Neural cell (in vitro differentiated cells): ENCODE measurements around the gene DIAPH1. TPM values are rescaled to one million over a fixed set of nuclear protein-coding genes. Genes with fewer than 3 reads are reported as not detected.

ENCODE experiments used
- H2AFZ ChIP-seq: fragments of 200-600, 300-800 bp; sonication (generic), shearing (Covaris generic); 2 replicates; pipeline ENCODE4 v1.6.0; 2014; ENCODE audit warnings: low read depth, mild to moderate bottlenecking, antibody characterized with exemption, low read length, moderate library complexity
- H3F3A ChIP-seq: fragments of 200-600 bp; shearing (Covaris generic); 2 replicates; pipeline ENCODE4 v1.6.1; 2016; ENCODE audit warnings: mild to moderate bottlenecking, moderate library complexity, mixed read lengths, antibody characterized with exemption, low read length; ENCODE audit not compliant: insufficient read depth, poor library complexity, severe bottlenecking
- H3K27ac ChIP-seq: fragments of 200-600, 300-800 bp; sonication (generic), shearing (Covaris generic); 2 replicates; pipeline ENCODE4 v1.5.1; 2014; ENCODE audit warnings: mild to moderate bottlenecking, low read length, moderate library complexity
- H3K27me3 ChIP-seq: fragments of 300-800, 200-600 bp; sonication (generic), shearing (Covaris generic); 2 replicates; pipeline ENCODE4 v1.6.0; 2014; ENCODE audit warnings: mild to moderate bottlenecking, low read depth, low read length, moderate library complexity; ENCODE audit not compliant: insufficient read depth
- H3K36me3 ChIP-seq: fragments of 300-800, 200-600 bp; sonication (generic), shearing (Covaris generic); 2 replicates; pipeline ENCODE4 v1.5.1; 2014; ENCODE audit warnings: mild to moderate bottlenecking, antibody characterized with exemption, low read length, moderate library complexity; ENCODE audit not compliant: insufficient read depth
- H3K4me2 ChIP-seq: fragments of 300-800, 200-600 bp; sonication (generic), shearing (Covaris generic); 2 replicates; pipeline ENCODE4 v1.6.0; 2014; ENCODE audit warnings: mild to moderate bottlenecking, low read length
- H3K4me3 ChIP-seq: fragments of 300-800, 200-600 bp; sonication (generic), shearing (Covaris generic); 2 replicates; pipeline ENCODE4 v1.5.1; 2014; ENCODE audit warnings: mild to moderate bottlenecking, low read length, moderate library complexity
- H3K79me2 ChIP-seq: fragments of 200-600 bp; shearing (Covaris generic); replicated peaks from 2 replicates; pipeline ENCODE4 v1.6.0; 2014; ENCODE audit warnings: mild to moderate bottlenecking, low read length, moderate library complexity; ENCODE audit not compliant: insufficient read depth
- H3K9ac ChIP-seq: fragments of 300-800, 200-600 bp; sonication (generic), shearing (Covaris generic); 2 replicates; pipeline ENCODE4 v1.6.1; 2016; ENCODE audit warnings: mild to moderate bottlenecking, low read length, mixed read lengths
- H3K9me2 ChIP-seq: fragments of 200-600 bp; shearing (Covaris generic); 2 replicates; pipeline ENCODE4 v1.6.1; 2016; ENCODE audit warnings: mild to moderate bottlenecking, low read length, mixed read lengths; ENCODE audit not compliant: insufficient read depth
- H3K9me3 ChIP-seq: fragments of 200-600, 300-800 bp; sonication (generic), shearing (Covaris generic); 2 replicates; pipeline ENCODE4 v1.6.1; 2016; ENCODE audit warnings: mild to moderate bottlenecking, mixed run types, low read length, moderate library complexity, mixed read lengths
- H4K20me1 ChIP-seq: fragments of 200-600 bp; shearing (Covaris generic); 2 replicates; pipeline ENCODE4 v1.6.1; 2016; ENCODE audit warnings: mild to moderate bottlenecking, mixed run types; ENCODE audit not compliant: insufficient read depth
- EZH2 ChIP-seq: fragments of 200-600, 300-800 bp; shearing (Covaris generic), sonication (generic); IDR thresholded peaks from 2 replicates; pipeline ENCODE4 v1.6.1; 2014; ENCODE audit warnings: antibody characterized with exemption, low read length, borderline replicate concordance, mild to moderate bottlenecking; ENCODE audit not compliant: insufficient read depth, poor library complexity, severe bottlenecking
- MXI1 ChIP-seq: fragments of 450-650 bp; conservative IDR thresholded peaks from 2 replicates; pipeline ENCODE4 v1.6.1; 2014; ENCODE audit warnings: antibody characterized with exemption, mild to moderate bottlenecking; ENCODE audit not compliant: poor library complexity, severe bottlenecking
- POLR2AphosphoS5 ChIP-seq: IDR thresholded peaks from 2 replicates; pipeline ENCODE4 v1.6.1; 2012
- RAD21 ChIP-seq: fragments of 450-650 bp; conservative IDR thresholded peaks from 2 replicates; pipeline ENCODE4 v1.6.1; 2014; ENCODE audit warnings: antibody characterized with exemption, mild to moderate bottlenecking, moderate library complexity
- SMC3 ChIP-seq: fragments of 450-650 bp; conservative IDR thresholded peaks from 2 replicates; pipeline ENCODE4 v1.6.1; 2014; ENCODE audit warnings: antibody characterized with exemption, mild to moderate bottlenecking, moderate library complexity; ENCODE audit not compliant: poor library complexity
- TAF1 ChIP-seq: IDR thresholded peaks from 2 replicates; pipeline ENCODE4 v1.6.1; 2012; ENCODE audit warnings: low read depth
- polyA plus RNA-seq: library from polyadenylated mRNA; depleted of rRNA; stranded (reverse); fragments of >200 nt; gene quantifications from 2 replicates; pipeline ENCODE4 v1.2.3, GENCODE V29; 2014
- TF ChIP-seq, protein P1 (sequence below): fragments of 450-650 bp; IDR thresholded peaks from 2 replicates; pipeline ENCODE4 v1.5.1; 2014; ENCODE audit warnings: antibody characterized with exemption, mild to moderate bottlenecking, moderate library complexity; ENCODE audit not compliant: poor library complexity, severe bottlenecking
- TF ChIP-seq, protein P2 (sequence below): IDR thresholded peaks from 2 replicates; pipeline ENCODE4 v1.6.1; 2012; ENCODE audit warnings: borderline replicate concordance

Gene DIAPH1
- polyA plus RNA-seq, 1 donor from 2014 or later, result 21.9 TPM

GRCh38 chr5:141603923-141604717 lies 14.7 kb downstream of the DIAPH1 start (continued):
- TF ChIP-seq MXI1, result no peak

DNA sequence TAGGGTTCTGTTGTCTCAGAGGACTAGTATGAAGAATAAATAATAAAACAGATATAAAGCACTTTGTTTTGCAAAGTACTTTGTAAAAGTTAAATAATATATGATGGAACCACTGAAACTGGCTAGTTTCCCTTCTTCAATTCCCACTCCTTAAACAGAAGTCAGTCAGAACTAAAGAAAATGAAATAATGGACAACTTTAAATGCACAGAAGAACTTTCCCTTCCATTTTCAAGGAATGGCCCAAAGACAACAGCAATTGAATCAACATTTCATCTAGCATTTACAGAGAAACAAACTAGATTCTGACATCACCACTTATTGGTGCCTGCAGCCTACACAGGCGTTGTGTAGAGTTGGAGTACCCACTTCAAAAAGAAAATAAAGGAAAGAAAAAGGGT lies 16.2 kb downstream of the DIAPH1 start:
- Histone ChIP-seq H3K79me2 (no peaks in the 10 kb centered on the region), H3F3A (no peaks in the 10 kb centered on the region)

DNA sequence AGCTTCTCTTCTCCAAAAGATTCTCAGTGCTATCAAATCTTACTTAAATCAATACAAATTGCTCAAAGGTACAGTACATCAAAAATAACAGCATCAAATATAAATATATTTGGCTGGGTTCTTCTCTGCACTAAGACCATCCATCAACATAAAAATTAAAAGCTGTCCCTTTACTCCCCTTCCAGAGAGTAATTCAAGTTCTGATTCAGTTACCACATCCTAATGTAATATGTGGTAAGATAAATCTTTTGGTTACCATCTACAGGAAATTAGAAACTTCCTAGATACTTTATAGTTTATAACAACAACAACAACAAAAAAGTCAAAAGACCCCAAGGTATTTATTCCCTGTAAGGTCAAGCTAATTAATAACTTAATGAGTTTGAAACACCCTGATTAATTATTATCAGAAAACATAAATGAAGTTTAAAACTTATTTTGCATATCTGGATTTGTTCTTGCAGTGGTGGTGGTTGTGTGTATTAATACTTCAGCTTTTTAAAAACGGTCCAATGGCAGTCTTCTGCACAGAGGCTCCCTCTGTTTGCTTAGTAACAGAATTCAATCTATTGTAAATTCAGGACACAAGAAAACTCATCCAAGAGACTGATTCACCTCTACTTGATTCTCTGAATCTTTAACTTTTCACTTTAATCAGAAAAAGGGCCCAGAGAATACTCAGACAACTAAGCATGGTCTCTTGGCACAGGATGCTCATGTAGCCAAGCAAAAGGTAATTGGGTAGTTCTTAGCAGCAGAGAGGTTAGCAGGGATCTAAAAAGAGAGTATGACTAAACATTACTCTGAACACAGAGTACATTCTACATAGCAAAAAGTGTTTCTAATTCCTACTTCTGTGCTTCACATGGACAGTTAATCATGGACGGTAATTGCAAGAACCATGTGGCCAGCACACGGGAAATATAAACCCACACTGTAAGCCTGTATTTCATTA lies 20.1 kb downstream of the DIAPH1 start:
- no peaks in the 10 kb centered on the region for H3F3A ChIP-seq
- H3K4me3 ChIP-seq, result no peak overlapping the region
- no peaks in the 10 kb centered on the region for H3K36me3 ChIP-seq
- H3K9me3 ChIP-seq, result no peaks in the 10 kb centered on the region
- H3K9ac ChIP-seq, result no peak overlapping the region
- TF ChIP-seq TAF1 (no peak), RAD21 (no peak), POLR2AphosphoS5 (no peak), SMC3 (no peak), MXI1 (no peak), EZH2 (no peak)
- TF ChIP-seq, protein P1, sequence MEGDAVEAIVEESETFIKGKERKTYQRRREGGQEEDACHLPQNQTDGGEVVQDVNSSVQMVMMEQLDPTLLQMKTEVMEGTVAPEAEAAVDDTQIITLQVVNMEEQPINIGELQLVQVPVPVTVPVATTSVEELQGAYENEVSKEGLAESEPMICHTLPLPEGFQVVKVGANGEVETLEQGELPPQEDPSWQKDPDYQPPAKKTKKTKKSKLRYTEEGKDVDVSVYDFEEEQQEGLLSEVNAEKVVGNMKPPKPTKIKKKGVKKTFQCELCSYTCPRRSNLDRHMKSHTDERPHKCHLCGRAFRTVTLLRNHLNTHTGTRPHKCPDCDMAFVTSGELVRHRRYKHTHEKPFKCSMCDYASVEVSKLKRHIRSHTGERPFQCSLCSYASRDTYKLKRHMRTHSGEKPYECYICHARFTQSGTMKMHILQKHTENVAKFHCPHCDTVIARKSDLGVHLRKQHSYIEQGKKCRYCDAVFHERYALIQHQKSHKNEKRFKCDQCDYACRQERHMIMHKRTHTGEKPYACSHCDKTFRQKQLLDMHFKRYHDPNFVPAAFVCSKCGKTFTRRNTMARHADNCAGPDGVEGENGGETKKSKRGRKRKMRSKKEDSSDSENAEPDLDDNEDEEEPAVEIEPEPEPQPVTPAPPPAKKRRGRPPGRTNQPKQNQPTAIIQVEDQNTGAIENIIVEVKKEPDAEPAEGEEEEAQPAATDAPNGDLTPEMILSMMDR, result no peak
- TF ChIP-seq, protein P2, sequence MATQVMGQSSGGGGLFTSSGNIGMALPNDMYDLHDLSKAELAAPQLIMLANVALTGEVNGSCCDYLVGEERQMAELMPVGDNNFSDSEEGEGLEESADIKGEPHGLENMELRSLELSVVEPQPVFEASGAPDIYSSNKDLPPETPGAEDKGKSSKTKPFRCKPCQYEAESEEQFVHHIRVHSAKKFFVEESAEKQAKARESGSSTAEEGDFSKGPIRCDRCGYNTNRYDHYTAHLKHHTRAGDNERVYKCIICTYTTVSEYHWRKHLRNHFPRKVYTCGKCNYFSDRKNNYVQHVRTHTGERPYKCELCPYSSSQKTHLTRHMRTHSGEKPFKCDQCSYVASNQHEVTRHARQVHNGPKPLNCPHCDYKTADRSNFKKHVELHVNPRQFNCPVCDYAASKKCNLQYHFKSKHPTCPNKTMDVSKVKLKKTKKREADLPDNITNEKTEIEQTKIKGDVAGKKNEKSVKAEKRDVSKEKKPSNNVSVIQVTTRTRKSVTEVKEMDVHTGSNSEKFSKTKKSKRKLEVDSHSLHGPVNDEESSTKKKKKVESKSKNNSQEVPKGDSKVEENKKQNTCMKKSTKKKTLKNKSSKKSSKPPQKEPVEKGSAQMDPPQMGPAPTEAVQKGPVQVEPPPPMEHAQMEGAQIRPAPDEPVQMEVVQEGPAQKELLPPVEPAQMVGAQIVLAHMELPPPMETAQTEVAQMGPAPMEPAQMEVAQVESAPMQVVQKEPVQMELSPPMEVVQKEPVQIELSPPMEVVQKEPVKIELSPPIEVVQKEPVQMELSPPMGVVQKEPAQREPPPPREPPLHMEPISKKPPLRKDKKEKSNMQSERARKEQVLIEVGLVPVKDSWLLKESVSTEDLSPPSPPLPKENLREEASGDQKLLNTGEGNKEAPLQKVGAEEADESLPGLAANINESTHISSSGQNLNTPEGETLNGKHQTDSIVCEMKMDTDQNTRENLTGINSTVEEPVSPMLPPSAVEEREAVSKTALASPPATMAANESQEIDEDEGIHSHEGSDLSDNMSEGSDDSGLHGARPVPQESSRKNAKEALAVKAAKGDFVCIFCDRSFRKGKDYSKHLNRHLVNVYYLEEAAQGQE, result no peak
- H3K27ac ChIP-seq, result no peak overlapping the region
- no peaks in the 10 kb centered on the region for H4K20me1 ChIP-seq
- no peaks in the 10 kb centered on the region for H3K79me2 ChIP-seq
- no peaks in the 10 kb centered on the region for H3K27me3 ChIP-seq
- H3K9me2 ChIP-seq, result no peaks in the 10 kb centered on the region
- no peak overlapping the region for H3K4me2 ChIP-seq
- H2AFZ ChIP-seq, result no peak overlapping the region

More for the DNA sequence above, 16.2 kb downstream of the DIAPH1 start:
- Histone ChIP-seq H3K4me3 (no peak overlapping the region), H3K27ac (no peak overlapping the region), H3K27me3 (no peaks in the 10 kb centered on the region), H3K9me3 (no peaks in the 10 kb centered on the region), H3K36me3 (no peaks in the 10 kb centered on the region), H3K9me2 (no peaks in the 10 kb centered on the region), H3K4me2 (no peak overlapping the region), H2AFZ (no peak overlapping the region), H3K9ac (no peak overlapping the region), H4K20me1 (no peaks in the 10 kb centered on the region)
- TF ChIP-seq POLR2AphosphoS5 (no peak), SMC3 (no peak), MXI1 (no peak), TAF1 (no peak)
- TF ChIP-seq, protein P2, result no peak
